Mesenchymal stem cell (in vitro differentiated cells and primary cell): ENCODE results near the gene CMYA5.

ENCODE experiments used
- DNase-seq: peaks from one replicate; pipeline ENCODE4 v3.0.0-alpha.2; 2013
- H2AFZ ChIP-seq: one replicate; pipeline ENCODE4 v1.6.1; 2013; ENCODE audit warnings: low read depth, mild to moderate bottlenecking, control low read depth, inconsistent platforms, low read length, moderate library complexity
- H2AK5ac ChIP-seq: 2 replicates; pipeline ENCODE4 v1.6.1; 2013; ENCODE audit warnings: low read length, moderate library complexity, mild to moderate bottlenecking, inconsistent platforms; ENCODE audit not compliant: severe bottlenecking
- H2BK120ac ChIP-seq: one replicate; pipeline ENCODE4 v1.6.1; 2013; ENCODE audit warnings: low read depth, mild to moderate bottlenecking, inconsistent platforms, low read length, moderate library complexity
- H2BK12ac ChIP-seq, 2 experiments: one replicate each; pipeline ENCODE4 v1.6.1; 2013; ENCODE audit warnings: inconsistent platforms in 2 of 2, low read length in 2 of 2, mild to moderate bottlenecking in 2 of 2, moderate library complexity in 2 of 2, control low read depth in 1 of 2
- H2BK15ac ChIP-seq: one replicate; pipeline ENCODE4 v1.6.1; 2013; ENCODE audit warnings: mild to moderate bottlenecking, low read depth, inconsistent platforms; ENCODE audit not compliant: poor library complexity, severe bottlenecking
- H2BK5ac ChIP-seq: 2 replicates; pipeline ENCODE4 v1.6.1; 2013; ENCODE audit warnings: low read depth, mild to moderate bottlenecking, low read length, control low read depth, inconsistent platforms; ENCODE audit not compliant: poor library complexity, severe bottlenecking
- H3K14ac ChIP-seq, 2 experiments: one replicate each; pipeline ENCODE4 v1.6.1; 2013; ENCODE audit warnings: inconsistent platforms in 2 of 2, low read length in 2 of 2, control low read depth in 1 of 2, mild to moderate bottlenecking in 1 of 2, moderate library complexity in 1 of 2
- H3K18ac ChIP-seq, 2 experiments: one replicate each; pipeline ENCODE4 v1.6.1; 2013; ENCODE audit warnings: inconsistent platforms in 2 of 2, low read length in 2 of 2, control low read depth in 1 of 2, low read depth in 1 of 2, mild to moderate bottlenecking in 1 of 2
- H3K23ac ChIP-seq, 2 experiments: one replicate each; pipeline ENCODE4 v1.6.1; 2013; ENCODE audit warnings: inconsistent platforms in 2 of 2, low read length in 2 of 2, mild to moderate bottlenecking in 2 of 2, moderate library complexity in 2 of 2, control low read depth in 1 of 2
- H3K27ac ChIP-seq: 2 replicates; pipeline ENCODE4 v1.5.1; 2013; ENCODE audit warnings: mild to moderate bottlenecking, moderate library complexity, low read length, control low read depth, inconsistent platforms; ENCODE audit not compliant: poor library complexity, severe bottlenecking
- H3K27me3 ChIP-seq, 2 experiments: 2 replicates each; pipeline versions ENCODE4 v1.6.1 to v1.7.0; 2013; ENCODE audit warnings: low read length in 2 of 2, mild to moderate bottlenecking in 2 of 2, moderate library complexity in 2 of 2, control low read depth in 1 of 2, inconsistent platforms in 1 of 2; ENCODE audit not compliant: control insufficient read depth in 1 of 2, insufficient read depth in 1 of 2
- H3K36me3 ChIP-seq, 2 experiments: 2 replicates each; pipeline versions ENCODE4 v1.6.1 to v1.7.0; 2013; ENCODE audit warnings: low read length in 2 of 2, control low read depth in 1 of 2, inconsistent platforms in 1 of 2, low read depth in 1 of 2, mild to moderate bottlenecking in 1 of 2; ENCODE audit not compliant: insufficient read depth in 2 of 2, control insufficient read depth in 1 of 2
- H3K4ac ChIP-seq, 2 experiments: one replicate each; pipeline ENCODE4 v1.6.1; 2013; ENCODE audit warnings: inconsistent platforms in 2 of 2, low read length in 2 of 2, mild to moderate bottlenecking in 2 of 2, moderate library complexity in 2 of 2, control low read depth in 1 of 2, low read depth in 1 of 2
- H3K4me1 ChIP-seq: 2 replicates; pipeline ENCODE4 v1.6.1; 2013; ENCODE audit warnings: low read depth, low read length, control low read depth; ENCODE audit not compliant: control insufficient read depth, insufficient read depth
- H3K4me2 ChIP-seq: 2 replicates; pipeline ENCODE4 v1.6.1; 2013; ENCODE audit warnings: low read length, mild to moderate bottlenecking, inconsistent platforms; ENCODE audit not compliant: poor library complexity, severe bottlenecking
- H3K4me3 ChIP-seq, 2 experiments: 2 replicates each; pipeline versions ENCODE4 v1.5.1 to v1.7.0; 2013; ENCODE audit warnings: low read length in 2 of 2, mild to moderate bottlenecking in 2 of 2, control low read depth in 1 of 2, low read depth in 1 of 2; ENCODE audit not compliant: insufficient read depth in 1 of 2
- H3K79me1 ChIP-seq: replicated peaks from 2 replicates; pipeline ENCODE4 v1.6.1; 2013; ENCODE audit warnings: mild to moderate bottlenecking, control low read depth, low read length, inconsistent platforms; ENCODE audit not compliant: poor library complexity, severe bottlenecking
- H3K9ac ChIP-seq: 2 replicates; pipeline ENCODE4 v1.7.0; 2013; ENCODE audit warnings: mild to moderate bottlenecking, low read length, moderate library complexity
- H3K9me3 ChIP-seq: 2 replicates; pipeline ENCODE4 v1.7.0; 2013; ENCODE audit warnings: mild to moderate bottlenecking, low read length; ENCODE audit not compliant: control insufficient read depth
- H4K8ac ChIP-seq: one replicate; pipeline ENCODE4 v1.6.1; 2013; ENCODE audit warnings: inconsistent platforms, mild to moderate bottlenecking, low read length, moderate library complexity
- H4K91ac ChIP-seq: one replicate; pipeline ENCODE4 v1.6.1; 2013; ENCODE audit warnings: mild to moderate bottlenecking, low read length, inconsistent platforms
- WGBS: methylation state at CpG from one replicate; pipeline ENCODE4 v1.1.7; 2013; ENCODE audit warnings: mixed read lengths; 5-methylcytosine and 5-hydroxymethylcytosine counted together

Gene CMYA5

DNA sequence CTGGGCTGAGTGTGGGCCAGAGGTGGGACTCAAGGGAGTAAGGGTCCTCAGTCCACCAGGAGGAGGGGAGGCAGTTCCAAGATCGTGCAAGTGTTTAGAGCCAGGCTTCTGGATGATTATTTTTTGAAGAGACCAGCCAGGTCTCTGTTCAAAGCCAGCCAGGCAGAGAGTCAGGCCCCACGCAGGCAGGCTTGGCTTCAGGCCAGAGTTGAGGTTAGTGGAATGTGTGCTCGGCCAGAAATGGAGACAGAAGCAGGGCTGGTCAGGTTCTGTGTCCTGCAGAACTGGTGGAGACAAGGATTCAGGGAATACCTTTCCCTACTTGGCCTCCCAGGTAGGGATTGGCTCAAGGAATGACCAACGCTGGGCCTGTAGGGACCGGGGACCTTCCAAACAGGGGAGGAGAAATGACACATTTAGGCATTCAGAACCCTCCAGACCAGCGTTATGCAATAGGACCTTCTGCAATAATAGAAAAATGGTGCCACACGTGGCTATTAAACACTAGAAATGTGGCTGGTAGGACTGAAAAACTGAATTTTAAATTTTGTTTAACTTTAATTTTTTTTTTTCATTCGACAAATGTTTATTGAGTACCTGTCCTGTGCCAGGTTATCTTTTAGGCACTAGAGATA, 106.2 kb downstream of the CMYA5 start:
- Histone ChIP-seq H2BK120ac (no peak overlapping the region), H4K91ac (no peak overlapping the region), H3K4me2 (no peak overlapping the region), H2AK5ac (no peak overlapping the region), H3K27me3 (no peaks in the 10 kb centered on the region), H2BK15ac (no peak overlapping the region), H3K27ac (no peak overlapping the region), H3K4ac (no peak overlapping the region), H3K4me1 (peaks cover 11% of the 10 kb centered on the region), H2BK5ac (no peak overlapping the region), H3K18ac (no peak overlapping the region), H3K36me3 (peaks cover 0 to 2% of the 10 kb centered on the region in 2 experiments), H4K8ac (no peak overlapping the region), H3K14ac (no peak overlapping the region), H3K4me3 (no peak overlapping the region), H2BK12ac (no peak overlapping the region), H3K9me3 (no peaks in the 10 kb centered on the region), H3K9ac (no peak overlapping the region), H3K79me1 (no peaks in the 10 kb centered on the region), H3K23ac (no peak overlapping the region), H2AFZ (no peak overlapping the region)
- DNase-seq, result peak; percentile 18
- 76% methylated on average over 7 of the region's 8 CpGs for WGBS

DNA sequence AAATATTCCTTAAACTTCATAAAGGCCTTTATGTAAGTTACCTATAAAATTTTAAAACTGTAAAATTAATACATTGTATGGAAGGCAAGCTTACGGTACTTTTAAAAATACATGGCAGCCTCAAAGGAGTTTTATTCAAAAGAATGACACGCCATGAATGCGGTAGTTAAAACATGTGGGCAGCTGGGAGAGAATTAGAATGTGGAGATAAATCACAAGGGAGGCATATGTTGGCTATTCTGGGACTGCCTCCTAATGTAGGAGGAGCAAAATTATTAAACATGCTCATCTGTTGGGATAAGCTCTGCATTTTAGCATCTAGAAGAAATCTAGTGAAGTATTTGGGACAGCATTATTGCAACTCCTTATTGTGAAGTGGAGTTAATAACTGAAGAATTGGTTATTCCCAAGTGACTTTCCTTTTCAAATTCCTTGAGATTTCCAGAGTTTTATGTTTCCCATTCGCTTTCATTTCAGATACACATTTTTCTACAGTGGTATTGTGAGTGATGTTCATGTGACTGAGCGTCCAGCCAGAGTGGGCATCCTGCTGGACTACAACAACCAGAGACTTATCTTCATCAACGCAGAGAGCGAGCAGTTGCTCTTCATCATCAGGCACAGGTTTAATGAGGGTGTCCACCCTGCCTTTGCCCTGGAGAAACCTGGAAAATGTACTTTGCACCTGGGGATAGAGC, 109.4 kb downstream of the CMYA5 start:
- DNase-seq, result no peak
- Histone ChIP-seq H3K79me1 (no peaks in the 10 kb centered on the region), H2BK120ac (no peak overlapping the region), H4K8ac (no peak overlapping the region), H3K4me1 (peaks cover 8% of the 10 kb centered on the region), H3K14ac (no peak overlapping the region), H3K9ac (no peak overlapping the region), H3K23ac (no peak overlapping the region), H4K91ac (no peak overlapping the region), H3K4ac (no peak overlapping the region), H3K27ac (no peak overlapping the region), H2BK12ac (no peak overlapping the region), H3K9me3 (no peaks in the 10 kb centered on the region), H3K27me3 (no peaks in the 10 kb centered on the region), H3K4me2 (no peak overlapping the region), H2AFZ (no peak overlapping the region), H3K4me3 (no peak overlapping the region), H2BK15ac (no peak overlapping the region), H2AK5ac (no peak overlapping the region), H2BK5ac (no peak overlapping the region), H3K36me3 (no peaks in the 10 kb centered on the region), H3K18ac (no peak overlapping the region)
- 98% methylated on average over 7 of the region's 7 CpGs for WGBS

DNA sequence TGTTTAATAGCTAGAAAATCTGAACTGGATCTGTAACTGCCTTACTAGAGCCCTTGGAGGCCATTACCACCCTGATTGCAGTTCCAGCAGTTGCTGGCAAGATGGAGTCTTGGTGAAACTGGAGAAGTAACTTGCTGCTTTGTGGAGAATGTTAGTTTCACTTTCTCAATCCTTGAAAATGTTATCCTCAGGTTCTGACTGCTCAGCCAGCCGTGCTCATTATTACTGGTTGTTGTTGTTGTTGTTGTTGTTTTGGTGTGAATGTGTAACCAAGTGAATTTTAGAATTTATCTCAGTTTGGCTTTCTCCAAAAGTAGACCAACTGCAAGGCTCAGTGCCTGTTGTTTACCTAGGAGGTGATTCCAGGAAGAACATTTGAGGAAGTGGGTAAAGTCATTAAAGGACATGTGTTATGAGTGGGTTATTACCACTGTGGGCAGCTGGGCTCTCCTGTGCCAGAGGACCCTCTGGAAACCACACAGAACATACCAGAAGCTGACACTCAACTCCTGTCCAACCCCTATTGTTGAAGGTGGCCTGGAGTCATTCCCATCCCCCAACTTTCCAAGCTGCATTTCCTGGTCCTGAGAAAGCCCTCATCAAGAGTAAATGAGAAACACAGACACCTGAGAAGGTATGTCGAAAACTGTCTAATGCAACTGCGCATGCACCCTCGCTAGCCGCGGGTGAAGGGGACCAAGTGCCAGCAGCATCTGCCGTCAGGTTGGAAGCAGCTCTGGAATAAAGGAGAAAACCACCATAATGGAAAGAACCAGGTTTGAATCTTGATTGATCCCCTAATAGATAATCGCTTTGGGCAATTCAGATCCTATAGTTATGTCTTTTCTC, 111.6 kb downstream of the CMYA5 start:
- Histone ChIP-seq H2BK12ac (no peak overlapping the region), H3K9ac (no peak overlapping the region), H3K27me3 (no peaks in the 10 kb centered on the region), H3K4me2 (no peak overlapping the region), H3K23ac (no peak overlapping the region), H3K18ac (no peak overlapping the region), H2BK15ac (no peak overlapping the region), H4K91ac (no peak overlapping the region), H3K4ac (no peak overlapping the region), H3K4me3 (no peak overlapping the region), H2BK5ac (no peak overlapping the region), H3K14ac (no peak overlapping the region), H3K36me3 (no peaks in the 10 kb centered on the region), H3K27ac (no peak overlapping the region), H3K9me3 (no peaks in the 10 kb centered on the region), H2BK120ac (no peak overlapping the region), H3K4me1 (no peaks in the 10 kb centered on the region), H4K8ac (no peak overlapping the region), H2AFZ (no peak overlapping the region), H2AK5ac (no peak overlapping the region), H3K79me1 (no peaks in the 10 kb centered on the region)
- 96% methylated on average over 7 of the region's 8 CpGs for WGBS
- peak; percentile 15 for DNase-seq

DNA sequence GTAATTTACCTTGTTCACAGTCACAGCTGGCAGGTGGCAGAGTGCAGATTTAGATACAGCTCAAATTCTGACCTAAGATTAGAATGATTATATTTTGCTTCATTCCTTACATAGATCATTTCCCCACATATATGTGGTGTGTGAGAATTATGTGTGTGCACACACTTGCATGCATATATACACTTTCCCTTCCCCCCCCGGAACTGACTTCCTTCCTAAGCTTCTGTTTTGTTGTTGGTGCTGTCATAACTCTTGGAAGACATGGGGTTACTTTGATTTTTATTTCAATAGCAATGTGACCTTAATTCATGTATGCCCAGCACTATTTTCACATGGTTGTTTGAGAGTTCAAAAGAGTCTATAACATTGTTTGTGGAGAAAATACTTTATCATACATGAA, 112.8 kb downstream of the CMYA5 start:
- Histone ChIP-seq H3K9me3 (no peaks in the 10 kb centered on the region), H3K4ac (no peak overlapping the region), H2BK5ac (no peak overlapping the region), H3K27ac (no peak overlapping the region), H2BK12ac (no peak overlapping the region), H2BK15ac (no peak overlapping the region), H2AK5ac (no peak overlapping the region), H3K23ac (no peak overlapping the region), H2BK120ac (no peak overlapping the region), H3K4me3 (no peak overlapping the region), H3K4me1 (no peaks in the 10 kb centered on the region), H3K9ac (no peak overlapping the region), H3K4me2 (no peak overlapping the region), H4K8ac (no peak overlapping the region), H2AFZ (no peak overlapping the region), H3K18ac (no peak overlapping the region), H4K91ac (no peak overlapping the region), H3K27me3 (no peaks in the 10 kb centered on the region), H3K79me1 (no peaks in the 10 kb centered on the region), H3K14ac (no peak overlapping the region), H3K36me3 (no peaks in the 10 kb centered on the region)
- DNase-seq, result no peak
- no CpG with 5 or more reads among the region's 1 CpG for WGBS
